GM18526 (cell line): ENCODE results near the gene APEX2.

Source experiments
- POLR2A ChIP-seq: IDR thresholded peaks from 3 replicates; pipeline ENCODE4 v1.6.1; 2011; ENCODE audit not compliant: insufficient read length; ENCODE audit errors: extremely low read depth

Gene APEX2

GRCh38 chrX:54999717-55000598 lies at the start of gene APEX2:
TSS of gene APEX2 (plus strand) at chrX:55000363. CDS start at chrX:55000423, 60 bp downstream.
- TF ChIP-seq POLR2A, result peak; percentile 85

GRCh38 chrX:54950730-54951375 lies 49.3 kb upstream of the APEX2 start:
- no peak for TF ChIP-seq POLR2A

GRCh38 chrX:54961750-54962149 lies 38.4 kb upstream of the APEX2 start:
- TF ChIP-seq POLR2A, result no peak

GRCh38 chrX:54964766-54965497 lies 35.2 kb upstream of the APEX2 start:
- no peak for TF ChIP-seq POLR2A

GRCh38 chrX:54977387-54977786 lies 22.8 kb upstream of the APEX2 start:
- TF ChIP-seq POLR2A, result no peak

GRCh38 chrX:54978448-54978847 lies 21.7 kb upstream of the APEX2 start:
- TF ChIP-seq POLR2A, result no peak

GRCh38 chrX:54979432-54979831 lies 20.7 kb upstream of the APEX2 start:
- TF ChIP-seq POLR2A, result no peak

GRCh38 chrX:54980334-54980733 lies 19.8 kb upstream of the APEX2 start:
- no peak for TF ChIP-seq POLR2A

GRCh38 chrX:54991706-54992105 lies 8.5 kb upstream of the APEX2 start:
- TF ChIP-seq POLR2A, result no peak

- no peak for TF ChIP-seq POLR2A
Measured at GRCh38 chrX:54992911-54993622, 7.1 kb upstream of the APEX2 start.

GRCh38 chrX:54994099-54994498 lies 6.1 kb upstream of the APEX2 start, which contains the start of gene PFKFB1:
TSS of gene PFKFB1 (minus strand) at chrX:54994188. CDS start at chrX:54994007, 181 bp downstream.
- TF ChIP-seq POLR2A, result no peak

- no peak for TF ChIP-seq POLR2A
Measured at GRCh38 chrX:54994668-54995351, 5.4 kb upstream of the APEX2 start.

- no peak for TF ChIP-seq POLR2A
Measured at GRCh38 chrX:54995621-54996020, 4.5 kb upstream of the APEX2 start.

- no peak for TF ChIP-seq POLR2A
Measured at GRCh38 chrX:55004231-55004630, 4.1 kb downstream of the APEX2 start.

- TF ChIP-seq POLR2A, result no peak
Measured at GRCh38 chrX:55005256-55005655, 5.1 kb downstream of the APEX2 start.
